GM12875 (cell line): ENCODE measurements around the gene RUNX2.

Experiments
- H3K4me3 ChIP-seq: one replicate; pipeline ENCODE4 v1.5.1; 2011; ENCODE audit warnings: low read depth, low read length, control low read depth
- TF ChIP-seq, protein P1 (sequence below): IDR thresholded peaks from 2 replicates; pipeline ENCODE4 v1.5.1; 2011; ENCODE audit warnings: low read depth, mild to moderate bottlenecking, control low read depth, inconsistent platforms, low read length, moderate library complexity, borderline replicate concordance; ENCODE audit not compliant: insufficient read depth

Gene RUNX2

DNA sequence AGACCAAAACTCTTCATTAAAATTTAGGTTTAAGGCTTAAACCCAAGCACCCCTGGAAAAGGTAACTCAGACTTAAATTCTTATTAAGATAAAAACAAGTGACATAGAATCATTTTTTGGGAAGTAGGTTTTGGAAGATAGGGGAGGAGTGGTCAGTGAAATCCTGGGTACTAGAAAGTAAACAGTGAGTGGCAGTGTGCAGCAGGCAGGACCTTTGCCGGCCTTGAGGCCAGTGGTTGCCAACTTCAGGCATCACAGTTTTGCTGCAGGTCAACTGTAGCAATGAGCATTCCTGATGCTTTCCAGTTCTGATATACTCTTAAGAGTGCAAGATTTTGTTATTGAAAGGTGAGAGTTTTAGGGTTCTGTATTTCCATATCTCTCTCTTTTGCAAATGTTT, 118.9 kb downstream of the RUNX2 start:
- TF ChIP-seq, protein P1, sequence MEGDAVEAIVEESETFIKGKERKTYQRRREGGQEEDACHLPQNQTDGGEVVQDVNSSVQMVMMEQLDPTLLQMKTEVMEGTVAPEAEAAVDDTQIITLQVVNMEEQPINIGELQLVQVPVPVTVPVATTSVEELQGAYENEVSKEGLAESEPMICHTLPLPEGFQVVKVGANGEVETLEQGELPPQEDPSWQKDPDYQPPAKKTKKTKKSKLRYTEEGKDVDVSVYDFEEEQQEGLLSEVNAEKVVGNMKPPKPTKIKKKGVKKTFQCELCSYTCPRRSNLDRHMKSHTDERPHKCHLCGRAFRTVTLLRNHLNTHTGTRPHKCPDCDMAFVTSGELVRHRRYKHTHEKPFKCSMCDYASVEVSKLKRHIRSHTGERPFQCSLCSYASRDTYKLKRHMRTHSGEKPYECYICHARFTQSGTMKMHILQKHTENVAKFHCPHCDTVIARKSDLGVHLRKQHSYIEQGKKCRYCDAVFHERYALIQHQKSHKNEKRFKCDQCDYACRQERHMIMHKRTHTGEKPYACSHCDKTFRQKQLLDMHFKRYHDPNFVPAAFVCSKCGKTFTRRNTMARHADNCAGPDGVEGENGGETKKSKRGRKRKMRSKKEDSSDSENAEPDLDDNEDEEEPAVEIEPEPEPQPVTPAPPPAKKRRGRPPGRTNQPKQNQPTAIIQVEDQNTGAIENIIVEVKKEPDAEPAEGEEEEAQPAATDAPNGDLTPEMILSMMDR = no peak
- no peak overlapping the region for H3K4me3 ChIP-seq

DNA sequence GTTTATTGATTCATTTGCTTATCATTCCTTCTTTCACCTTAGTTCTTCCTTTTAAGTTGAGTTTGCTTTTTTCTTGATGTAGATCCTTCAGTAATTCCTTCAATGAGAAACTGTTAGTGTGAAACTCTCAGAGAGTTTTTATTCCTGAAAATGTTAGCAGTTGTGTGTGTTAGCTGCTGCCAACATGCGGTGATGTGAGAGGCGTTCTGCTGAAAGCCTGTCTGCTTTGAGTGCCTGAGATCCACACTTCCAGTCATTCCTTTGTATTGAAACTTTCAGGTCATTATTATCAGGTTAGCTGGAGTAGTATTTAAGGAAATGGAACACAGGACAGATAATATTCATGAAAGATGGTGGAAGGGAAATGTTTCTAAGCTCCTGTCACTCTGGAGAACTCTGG, 119.6 kb downstream of the RUNX2 start:
- H3K4me3 ChIP-seq = no peak overlapping the region
- TF ChIP-seq, protein P1 = no peak

DNA sequence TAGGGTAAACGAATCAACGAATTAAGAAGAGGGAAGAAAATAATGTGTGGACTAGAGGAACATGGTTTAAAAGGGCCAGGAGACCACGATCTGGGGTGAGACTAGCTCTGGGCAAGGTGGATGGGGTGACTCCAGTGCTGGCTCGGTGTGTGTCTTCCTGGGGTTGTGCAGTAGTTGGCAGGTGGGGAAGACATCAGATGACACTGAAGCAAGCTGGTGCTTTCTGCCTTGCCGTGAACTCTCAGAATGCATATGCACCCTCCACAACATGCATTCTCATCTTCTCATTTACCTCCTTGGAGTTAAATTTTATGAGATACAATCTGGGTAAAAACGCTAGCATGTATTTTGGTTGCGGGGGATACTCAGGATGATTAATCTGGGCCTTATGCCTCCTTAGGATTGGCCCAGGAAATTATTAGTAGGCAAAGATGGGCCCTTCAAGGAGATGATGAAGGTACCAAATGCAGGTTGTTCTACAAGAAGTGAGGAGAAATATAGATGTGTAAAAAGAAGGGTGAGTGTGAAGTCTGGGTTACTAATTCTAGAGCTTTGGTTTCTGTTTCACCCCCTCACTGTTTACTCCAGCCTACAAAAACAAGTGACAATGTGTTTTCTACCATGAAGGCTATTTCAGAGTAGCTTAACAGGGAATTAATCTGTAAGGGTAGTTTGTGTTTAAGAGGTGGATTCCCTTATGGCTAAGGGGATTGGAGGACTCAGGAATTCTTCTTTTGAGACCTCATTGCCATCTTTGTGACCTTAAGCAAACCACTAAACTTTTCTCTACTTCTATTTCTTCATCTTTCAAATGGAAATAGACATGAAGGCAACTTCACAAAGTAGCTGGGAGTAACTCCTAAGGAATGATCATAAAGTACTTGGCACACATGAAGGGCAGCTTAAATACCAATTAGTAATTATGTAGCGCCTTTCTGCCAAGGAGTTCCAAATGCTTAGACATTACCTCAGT, 120.6 kb downstream of the RUNX2 start:
- TF ChIP-seq, protein P1 = no peak
- no peak overlapping the region for H3K4me3 ChIP-seq

DNA sequence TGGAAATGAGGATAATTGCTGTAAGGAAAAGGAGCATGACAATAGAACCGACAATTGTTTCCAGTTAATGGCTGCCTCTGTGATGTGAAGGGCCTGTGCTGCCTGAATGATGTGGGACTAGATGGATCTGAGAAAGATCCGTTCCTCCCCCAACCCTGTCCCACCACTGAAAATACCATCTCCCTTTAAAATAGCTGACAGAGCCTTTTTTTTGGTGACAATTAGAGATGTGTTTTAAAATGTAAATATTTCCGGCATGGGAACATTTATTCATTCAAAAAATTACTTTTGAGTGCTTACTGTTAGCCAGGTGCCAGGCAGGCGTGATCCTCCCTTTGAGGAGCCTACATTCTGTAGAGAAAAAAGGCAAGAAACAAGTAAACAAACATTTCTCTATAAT, 122.0 kb downstream of the RUNX2 start:
- TF ChIP-seq, protein P1 = no peak
- H3K4me3 ChIP-seq = no peak overlapping the region

DNA sequence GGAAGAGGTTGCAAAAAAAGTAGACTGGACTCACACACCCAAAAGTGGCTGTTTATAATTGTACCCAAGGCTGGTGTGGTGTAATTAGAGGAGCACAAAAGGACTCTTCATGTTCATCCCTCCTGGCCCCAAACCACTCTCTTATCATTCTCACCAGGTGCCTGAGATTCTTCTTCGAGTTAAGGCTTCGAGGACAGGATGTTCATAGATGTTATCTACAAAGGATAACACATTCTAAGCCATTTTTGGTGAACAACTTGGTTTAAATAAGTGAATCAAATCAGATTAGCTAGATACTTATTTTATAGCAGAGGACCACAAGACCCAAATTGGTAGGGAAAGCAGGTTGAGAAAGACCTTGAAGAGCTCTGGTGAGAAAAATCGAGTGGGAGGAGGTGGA, 122.7 kb downstream of the RUNX2 start:
- TF ChIP-seq, protein P1 = no peak
- no peak overlapping the region for H3K4me3 ChIP-seq

DNA sequence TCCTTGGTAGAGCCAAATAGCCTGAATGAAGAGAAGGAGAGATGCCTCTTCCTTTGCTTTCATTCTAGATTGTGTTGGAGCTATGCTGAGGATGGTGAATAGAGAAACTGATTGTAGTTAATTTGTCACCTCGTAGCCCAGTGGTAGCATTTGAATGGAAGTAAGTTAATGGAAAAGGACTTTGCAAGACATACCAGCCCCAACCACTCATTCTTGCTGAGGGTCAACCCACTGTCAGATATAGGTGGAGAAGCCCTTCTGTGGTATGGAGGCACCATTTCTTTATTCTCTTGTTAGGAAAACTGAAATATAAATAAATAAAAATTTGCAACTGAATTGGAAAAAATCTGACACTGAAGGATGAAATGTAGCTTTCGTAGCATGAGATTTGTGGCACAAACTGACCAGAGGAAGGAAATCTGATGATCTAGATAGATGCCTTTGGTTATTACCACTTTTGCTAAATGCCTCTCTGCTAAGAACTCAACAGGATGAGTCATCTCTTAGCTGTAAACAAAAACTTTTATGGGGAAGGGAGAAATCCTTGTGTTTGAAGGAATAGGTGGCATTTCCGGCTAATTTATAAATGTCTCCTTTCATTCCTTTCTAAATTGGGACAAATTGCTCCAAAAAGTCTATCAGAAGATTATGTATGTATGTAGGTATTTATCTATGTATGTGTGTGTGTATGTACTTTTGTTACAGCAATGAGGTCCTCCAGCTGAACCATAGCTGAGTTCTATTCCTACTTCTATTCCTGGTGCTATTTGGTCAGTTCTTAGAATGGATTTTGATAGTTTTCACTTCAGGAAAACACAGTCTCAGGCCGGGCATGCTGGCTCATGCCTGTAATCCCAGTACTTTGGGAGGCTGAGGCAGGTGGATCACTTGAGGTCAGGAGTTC, 126.1 kb downstream of the RUNX2 start:
- no peak overlapping the region for H3K4me3 ChIP-seq
- TF ChIP-seq, protein P1 = no peak

DNA sequence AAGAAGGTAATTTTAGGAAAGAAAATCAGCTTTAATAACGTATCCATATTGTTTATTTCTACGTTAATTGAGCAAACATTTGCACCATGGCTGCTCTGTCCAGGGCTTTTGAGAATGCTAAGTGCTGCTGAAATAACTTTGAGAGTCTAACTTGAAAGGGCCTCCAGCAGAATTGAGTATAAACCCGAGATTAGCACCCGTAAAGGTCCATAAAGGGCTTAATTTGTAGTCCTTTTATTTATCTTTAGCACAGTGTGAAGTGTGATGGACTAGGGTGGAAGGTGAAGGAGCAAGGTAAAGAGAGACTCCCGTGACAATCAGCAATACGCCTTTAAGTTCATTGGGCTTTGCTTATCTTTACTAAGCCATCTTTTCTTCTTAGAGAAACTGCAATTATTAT, 127.3 kb downstream of the RUNX2 start:
- no peak overlapping the region for H3K4me3 ChIP-seq
- TF ChIP-seq, protein P1 = no peak
